Measurements from ENCODE around the gene AGBL1.

The AGBL1 gene

GRCh38 chr15:86700864-86701610, 621.4 kb downstream of the AGBL1 start:
- DNase-seq (ENCODE audit: low spot score) = no peak
- TF ChIP-seq CTCF (IDR thresholded peaks at IDR 0.05; ENCODE audit: extremely low read depth, missing control alignments) = no peak

- TF ChIP-seq CTCF (IDR thresholded peaks at IDR 0.05; ENCODE audit: extremely low read depth, missing control alignments) = no peak
- DNase-seq (ENCODE audit: low spot score) = no peak
Measured at GRCh38 chr15:86701611-86701963, 621.9 kb downstream of the AGBL1 start.

- TF ChIP-seq CTCF (IDR thresholded peaks at IDR 0.05; ENCODE audit: extremely low read depth, missing control alignments) = no peak
- no peak for DNase-seq (ENCODE audit: low spot score)
Measured at GRCh38 chr15:86706813-86707212, 627.1 kb downstream of the AGBL1 start.

GRCh38 chr15:86711476-86711875, 631.8 kb downstream of the AGBL1 start:
- no peak for TF ChIP-seq CTCF (IDR thresholded peaks at IDR 0.05; ENCODE audit: extremely low read depth, missing control alignments)
- DNase-seq (ENCODE audit: low spot score) = no peak

- no peak for TF ChIP-seq CTCF (IDR thresholded peaks at IDR 0.05; ENCODE audit: extremely low read depth, missing control alignments)
- no peak for DNase-seq (ENCODE audit: low spot score)
Measured at GRCh38 chr15:86714241-86714640, 634.6 kb downstream of the AGBL1 start.

GRCh38 chr15:86725628-86726027, 646.0 kb downstream of the AGBL1 start:
- no peak for DNase-seq (ENCODE audit: low spot score)
- TF ChIP-seq CTCF (IDR thresholded peaks at IDR 0.05; ENCODE audit: extremely low read depth, missing control alignments) = no peak

GRCh38 chr15:86735247-86736040, 655.8 kb downstream of the AGBL1 start:
- DNase-seq (ENCODE audit: low spot score) = no peak
- TF ChIP-seq CTCF (IDR thresholded peaks at IDR 0.05; ENCODE audit: extremely low read depth, missing control alignments) = no peak

Measured in GM20000 (cell line).